HepG2 (cell line): Measurements from ENCODE around the gene MAP1B. TPM values are rescaled to one million over a fixed set of nuclear protein-coding genes. Genes with fewer than 3 reads are reported as not detected.

Experiments
- CENPT ChIP-seq: sonication (generic); formaldehyde crosslinking; IDR thresholded peaks from 2 replicates; pipeline ENCODE4 v1.8.0; 2022; ENCODE audit warnings: low read depth, mild to moderate bottlenecking, moderate library complexity, missing genetic modification reagents
- CREB1 ChIP-seq, 2 experiments: fragments of 450-650 bp in 1 of 2; IDR thresholded peaks; 2 replicates each; pipeline ENCODE4 v1.6.1; 2016 to 2017; ENCODE audit warnings: control low read depth in 1 of 2, mild to moderate bottlenecking in 1 of 2, missing compliant biosample characterization in 1 of 2, missing genetic modification characterization in 1 of 2
- CREM ChIP-seq, 2 experiments: sonication (generic) in 1 of 2; formaldehyde crosslinking in 1 of 2; IDR thresholded peaks; 2 replicates each; pipeline versions ENCODE4 v1.4.0 to v1.6.1; 2016 to 2020; ENCODE audit warnings: antibody characterized with exemption in 1 of 2, mild to moderate bottlenecking in 1 of 2, missing genetic modification reagents in 1 of 2
- FOXC1 ChIP-seq: sonication (generic); formaldehyde crosslinking; IDR thresholded peaks from 2 replicates; pipeline ENCODE4 v1.8.0; 2022; ENCODE audit warnings: mild to moderate bottlenecking, missing genetic modification reagents, borderline replicate concordance
- KDM3A ChIP-seq: IDR thresholded peaks from 2 replicates; pipeline ENCODE4 v1.6.1; 2018; ENCODE audit warnings: low read depth, missing compliant biosample characterization
- MXD1 ChIP-seq: sonication (generic); formaldehyde crosslinking; IDR thresholded peaks from 2 replicates; pipeline ENCODE4 v1.4.0; 2020; ENCODE audit warnings: mild to moderate bottlenecking, missing genetic modification reagents
- PCBP2 ChIP-seq: fragments of 200-400 bp; formaldehyde crosslinking; optimal IDR thresholded peaks from 2 replicates; pipeline ENCODE3; 2018; ENCODE audit warnings: low read length, low read depth; ENCODE audit not compliant: poor library complexity, severe bottlenecking
- SNAI1 ChIP-seq: sonication (generic); formaldehyde crosslinking; IDR thresholded peaks from 2 replicates; pipeline ENCODE4 v1.5.0; 2020; ENCODE audit warnings: mild to moderate bottlenecking, missing genetic modification reagents, borderline replicate concordance
- SUZ12 ChIP-seq: fragments of 150-350 bp; IDR thresholded peaks from 2 replicates; pipeline ENCODE4 v1.6.1; 2014; ENCODE audit warnings: low read depth, low read length
- TARDBP ChIP-seq: sonication (generic); formaldehyde crosslinking; IDR thresholded peaks from 2 replicates; pipeline ENCODE4 v1.8.0; 2022; ENCODE audit warnings: mild to moderate bottlenecking, missing genetic modification reagents
- TRIM24 ChIP-seq: sonication (generic); formaldehyde crosslinking; IDR thresholded peaks from 2 replicates; pipeline ENCODE4 v1.8.0; 2022; ENCODE audit warnings: mild to moderate bottlenecking, missing genetic modification reagents
- ZNF17 ChIP-seq: sonication (generic); formaldehyde crosslinking; IDR thresholded peaks from 2 replicates; pipeline ENCODE4 v1.5.0; 2020; ENCODE audit warnings: mild to moderate bottlenecking, missing genetic modification reagents
- ZNF20 ChIP-seq: sonication (generic); formaldehyde crosslinking; IDR thresholded peaks from 2 replicates; pipeline ENCODE4 v1.4.0; 2020; ENCODE audit warnings: mild to moderate bottlenecking, moderate library complexity, missing genetic modification reagents
- ZNF234 ChIP-seq: sonication (generic); formaldehyde crosslinking; conservative IDR thresholded peaks from 2 replicates; pipeline ENCODE4 v1.5.1; 2020; ENCODE audit warnings: mild to moderate bottlenecking, missing genetic modification reagents
- ZNF263 ChIP-seq: sonication (generic); formaldehyde crosslinking; IDR thresholded peaks from 2 replicates; pipeline ENCODE4 v1.4.0; 2020; ENCODE audit warnings: missing genetic modification reagents
- ZNF562 ChIP-seq: sonication (generic); formaldehyde crosslinking; IDR thresholded peaks from 2 replicates; pipeline ENCODE4 v1.8.0; 2022; ENCODE audit warnings: missing genetic modification reagents, borderline replicate concordance
- ZNF678 ChIP-seq: sonication (generic); formaldehyde crosslinking; IDR thresholded peaks from 2 replicates; pipeline ENCODE4 v1.4.0; 2020; ENCODE audit warnings: mild to moderate bottlenecking, missing genetic modification reagents
- ZSCAN20 ChIP-seq: sonication (generic); formaldehyde crosslinking; IDR thresholded peaks from 2 replicates; pipeline ENCODE4 v1.4.0; 2020; ENCODE audit warnings: missing genetic modification reagents, mild to moderate bottlenecking, borderline replicate concordance
- ZSCAN21 ChIP-seq: sonication (generic); formaldehyde crosslinking; IDR thresholded peaks from 2 replicates; pipeline ENCODE4 v1.8.0; 2022; ENCODE audit warnings: mild to moderate bottlenecking, missing genetic modification reagents, moderate library complexity, borderline replicate concordance
- ZSCAN22 ChIP-seq: sonication (generic); formaldehyde crosslinking; IDR thresholded peaks from 2 replicates; pipeline ENCODE4 v1.4.0; 2020; ENCODE audit warnings: mild to moderate bottlenecking, missing genetic modification reagents
- polyA plus RNA-seq, 8 experiments: library from polyadenylated mRNA; depleted of rRNA in 3 of 8; stranded (reverse) in 7 of 8; unstranded in 1 of 8; fragments of >200 nt; fragmentation: Illumina TruSeq in 4 of 8; extraction: Trizol in 4 of 8; gene quantifications; 2 replicates each; pipeline versions ENCODE4 v1.2.1 to v1.2.3, GENCODE V29; 2011 to 2016; ENCODE audit warnings: low read depth in 4 of 8, missing spikeins in 1 of 8, mixed read lengths in 1 of 8; ENCODE audit not compliant: insufficient read depth in 1 of 8
- total RNA-seq, 5 experiments: library from RNA; depleted of rRNA; stranded (reverse); fragments of >200 nt; fragmentation: Illumina TruSeq; extraction: Trizol; gene quantifications; 2 replicates each; pipeline ENCODE4 v1.2.3, GENCODE V29; 2016; ENCODE audit warnings: low read depth in 1 of 5
- TF ChIP-seq, protein P1 (sequence below): sonication (generic); formaldehyde crosslinking; IDR thresholded peaks from 2 replicates; pipeline ENCODE4 v1.4.0; 2020; ENCODE audit warnings: missing genetic modification reagents; ENCODE audit errors: not compliant biosample characterization
- TF ChIP-seq, protein P2 (sequence below): sonication (generic); formaldehyde crosslinking; IDR thresholded peaks from 2 replicates; pipeline ENCODE4 v1.8.1; 2023; ENCODE audit warnings: mild to moderate bottlenecking, missing genetic modification reagents, borderline replicate concordance
- TF ChIP-seq, protein P3 (sequence below): sonication (generic); formaldehyde crosslinking; IDR thresholded peaks from 2 replicates; pipeline ENCODE4 v1.8.0; 2022; ENCODE audit warnings: missing genetic modification reagents, mild to moderate bottlenecking, moderate library complexity, borderline replicate concordance
- TF ChIP-seq, protein P4 (sequence below): sonication (generic); formaldehyde crosslinking; IDR thresholded peaks from 2 replicates; pipeline ENCODE4 v1.4.0; 2020; ENCODE audit warnings: mild to moderate bottlenecking, missing genetic modification reagents

MAP1B gene
- total and polyA plus RNA-seq, 2 of the 13 experiments (the other 11 are each of a cell fraction or from before 2014, with no cell fraction given): 3.3 to 6.2 TPM

- TF ChIP-seq, protein P1, sequence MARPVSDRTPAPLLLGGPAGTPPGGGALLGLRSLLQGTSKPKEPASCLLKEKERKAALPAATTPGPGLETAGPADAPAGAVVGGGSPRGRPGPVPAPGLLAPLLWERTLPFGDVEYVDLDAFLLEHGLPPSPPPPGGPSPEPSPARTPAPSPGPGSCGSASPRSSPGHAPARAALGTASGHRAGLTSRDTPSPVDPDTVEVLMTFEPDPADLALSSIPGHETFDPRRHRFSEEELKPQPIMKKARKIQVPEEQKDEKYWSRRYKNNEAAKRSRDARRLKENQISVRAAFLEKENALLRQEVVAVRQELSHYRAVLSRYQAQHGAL (CRISPR knock-in tag): no peak
- TF ChIP-seq CREB1 (IDR thresholded peaks at IDR 0.05) (no peak), CREB1 (CRISPR knock-in tag; IDR thresholded peaks at IDR 0.05) (peak; percentile 49; the same call in 1 of the 2 replicates), SUZ12 (no peak), ZNF263 (no peak), KDM3A (0 out of 2 replicates have a peak, but pooled peaks have one; percentile 40), ZNF562 (CRISPR knock-in tag) (no peak), ZSCAN22 (CRISPR knock-in tag) (peak; percentile 96), TARDBP (CRISPR knock-in tag) (0 out of 2 replicates have a peak, but pooled peaks have one; percentile 31), CREM (IDR thresholded peaks at IDR 0.05) (peak; percentile 28; the same call in 1 of the 2 replicates), CREM (CRISPR knock-in tag; IDR thresholded peaks at IDR 0.05) (no peak), SNAI1 (CRISPR knock-in tag) (no peak), ZNF20 (CRISPR knock-in tag) (no peak), FOXC1 (no peak), ZNF17 (CRISPR knock-in tag) (no peak), PCBP2 (no peak), TRIM24 (CRISPR knock-in tag) (no peak), ZSCAN20 (CRISPR knock-in tag) (no peak), MXD1 (no peak), ZNF678 (no peak), ZNF234 (CRISPR knock-in tag) (no peak), ZSCAN21 (CRISPR knock-in tag) (no peak), CENPT (CRISPR knock-in tag) (no peak)
- TF ChIP-seq, protein P2, sequence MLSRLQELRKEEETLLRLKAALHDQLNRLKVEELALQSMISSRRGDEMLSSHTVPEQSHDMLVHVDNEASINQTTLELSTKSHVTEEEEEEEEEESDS (CRISPR knock-in tag): no peak
- TF ChIP-seq, protein P3, sequence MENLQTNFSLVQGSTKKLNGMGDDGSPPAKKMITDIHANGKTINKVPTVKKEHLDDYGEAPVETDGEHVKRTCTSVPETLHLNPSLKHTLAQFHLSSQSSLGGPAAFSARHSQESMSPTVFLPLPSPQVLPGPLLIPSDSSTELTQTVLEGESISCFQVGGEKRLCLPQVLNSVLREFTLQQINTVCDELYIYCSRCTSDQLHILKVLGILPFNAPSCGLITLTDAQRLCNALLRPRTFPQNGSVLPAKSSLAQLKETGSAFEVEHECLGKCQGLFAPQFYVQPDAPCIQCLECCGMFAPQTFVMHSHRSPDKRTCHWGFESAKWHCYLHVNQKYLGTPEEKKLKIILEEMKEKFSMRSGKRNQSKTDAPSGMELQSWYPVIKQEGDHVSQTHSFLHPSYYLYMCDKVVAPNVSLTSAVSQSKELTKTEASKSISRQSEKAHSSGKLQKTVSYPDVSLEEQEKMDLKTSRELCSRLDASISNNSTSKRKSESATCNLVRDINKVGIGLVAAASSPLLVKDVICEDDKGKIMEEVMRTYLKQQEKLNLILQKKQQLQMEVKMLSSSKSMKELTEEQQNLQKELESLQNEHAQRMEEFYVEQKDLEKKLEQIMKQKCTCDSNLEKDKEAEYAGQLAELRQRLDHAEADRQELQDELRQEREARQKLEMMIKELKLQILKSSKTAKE (CRISPR knock-in tag): no peak
- TF ChIP-seq, protein P4, sequence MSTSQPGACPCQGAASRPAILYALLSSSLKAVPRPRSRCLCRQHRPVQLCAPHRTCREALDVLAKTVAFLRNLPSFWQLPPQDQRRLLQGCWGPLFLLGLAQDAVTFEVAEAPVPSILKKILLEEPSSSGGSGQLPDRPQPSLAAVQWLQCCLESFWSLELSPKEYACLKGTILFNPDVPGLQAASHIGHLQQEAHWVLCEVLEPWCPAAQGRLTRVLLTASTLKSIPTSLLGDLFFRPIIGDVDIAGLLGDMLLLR (CRISPR knock-in tag): no peak
Observed at GRCh38 chr5:72241346-72242003, 134.2 kb downstream of the MAP1B start (continued).
